CD4-positive, alpha-beta T cell (primary cell): Measurements from ENCODE around the gene NCKIPSD. TPM values are rescaled to one million over a fixed set of nuclear protein-coding genes. Genes with fewer than 3 reads are reported as not detected.

ENCODE experiments used
- ATAC-seq: fragments of 200-7000 bp; cut with Tn5 transposase; one replicate; pipeline ENCODE4 v1.10.0; 2022; ENCODE audit warnings: mild to moderate bottlenecking; ENCODE audit not compliant: poor library complexity
- CTCF ChIA-PET: fragments of 350-600 bp; sonication (Branson Sonifier 250); formaldehyde crosslinking; loops from one replicate; lab custom pipeline; 2021; ENCODE audit warnings: antibody characterized with exemption, inconsistent platforms; lab: Charles Lee
- POLR2A ChIA-PET: fragments of 350-600 bp; sonication (Branson Sonifier 250); formaldehyde crosslinking; loops from one replicate; lab custom pipeline; 2021; ENCODE audit warnings: antibody characterized with exemption, inconsistent platforms; lab: Charles Lee
- DNase-seq, 14 experiments: peaks; one replicate each; pipeline ENCODE4 v3.0.0-alpha.2; 2013 to 2020; ENCODE audit warnings: mixed read lengths in 2 of 14
- H3K27ac ChIP-seq, 2 donors: one replicate each; pipeline versions ENCODE4 v1.5.1 to v1.7.0; 2013; ENCODE audit warnings: low read length in 2 of 2, low read depth in 1 of 2, mild to moderate bottlenecking in 1 of 2
- H3K27me3 ChIP-seq, 2 experiments: 1 replicate in 1 of 2; 2 replicates in 1 of 2; pipeline versions ENCODE4 v1.6.1 to v1.7.0; 2013; ENCODE audit warnings: low read length in 2 of 2, control low read depth in 1 of 2, mild to moderate bottlenecking in 1 of 2, moderate library complexity in 1 of 2; ENCODE audit not compliant: insufficient read depth in 2 of 2, control insufficient read depth in 1 of 2
- H3K36me3 ChIP-seq: one replicate; pipeline ENCODE4 v1.6.1; 2013; ENCODE audit warnings: low read length, control low read depth; ENCODE audit not compliant: insufficient read depth
- H3K4me1 ChIP-seq: one replicate; pipeline ENCODE4 v1.6.1; 2013; ENCODE audit warnings: low read length, control low read depth; ENCODE audit not compliant: insufficient read depth
- H3K4me3 ChIP-seq: one replicate; pipeline ENCODE4 v1.5.1; 2013; ENCODE audit warnings: mild to moderate bottlenecking, low read length, moderate library complexity
- H3K9me3 ChIP-seq, 2 experiments: 1 replicate in 1 of 2; 2 replicates in 1 of 2; pipeline versions ENCODE4 v1.6.1 to v1.7.0; 2013; ENCODE audit warnings: low read length in 2 of 2, mild to moderate bottlenecking in 2 of 2, control low read depth in 1 of 2, moderate library complexity in 1 of 2; ENCODE audit not compliant: control insufficient read depth in 1 of 2, insufficient read depth in 1 of 2
- H3K27ac Mint-ChIP-seq: one replicate; pipeline ENCODE4 v1.8.0; 2020; ENCODE audit warnings: mixed read lengths
- H3K27me3 Mint-ChIP-seq: one replicate; pipeline ENCODE4 v1.8.0; 2021; ENCODE audit warnings: mixed read lengths
- H3K36me3 Mint-ChIP-seq: one replicate; pipeline ENCODE4 v1.8.0; 2021; ENCODE audit warnings: low read depth, mixed read lengths
- H3K4me1 Mint-ChIP-seq: one replicate; pipeline ENCODE4 v1.8.0; 2021; ENCODE audit warnings: low read depth, mixed read lengths
- H3K4me3 Mint-ChIP-seq: one replicate; pipeline ENCODE4 v1.8.0; 2020; ENCODE audit warnings: mild to moderate bottlenecking, mixed read lengths
- H3K9me3 Mint-ChIP-seq: one replicate; pipeline ENCODE4 v1.8.0; 2020; ENCODE audit warnings: mixed read lengths
- intact Hi-C, 2 experiments: fragments of 100-400 bp; cut with DNase I in 1 of 2; cut with micrococcal nuclease in 1 of 2; formaldehyde crosslinking; loops; one replicate each; pipeline versions ENCODE4 v1.15.1 to v1.9.0; 2023 to 2025; cut with DNase I, micrococcal nuclease
- total RNA-seq, 174 experiments: library from RNA in 2 of 174; stranded (reverse) in 2 of 174; gene quantifications; one replicate each; pipeline ENCODE4 v1.2.3 and lab custom pipeline; 2021 to 2026
- TF ChIP-seq, protein P1 (sequence below): fragments of 200-600 bp; IDR thresholded peaks from one replicate; pipeline ENCODE4 v1.8.0; 2022; ENCODE audit warnings: antibody characterized with exemption, mild to moderate bottlenecking

Gene NCKIPSD
- total RNA-seq, 2 experiments from 2014 or later = 9.7 to 10.8 TPM

- Histone ChIP-seq H3K9me3 (no peaks in the 10 kb centered on the region), H3K36me3 (no peaks in the 10 kb centered on the region), H3K4me3 (peak overlapping the region; percentile 87), H3K4me1 (peaks cover 32% of the 10 kb centered on the region), H3K27me3 (no peaks in the 10 kb centered on the region), H3K27ac (no peak overlapping the region)
- Mint-ChIP-seq H3K4me1 (peaks cover 19% of the 10 kb centered on the region), H3K36me3 (peaks cover 4% of the 10 kb centered on the region), H3K9me3 (no peaks in the 10 kb centered on the region), H3K27me3 (no peaks in the 10 kb centered on the region), H3K27ac (no peak overlapping the region), H3K4me3 (peak overlapping the region; percentile 88)
- DNase-seq (no peak), ATAC-seq (no peak)
- TF ChIP-seq, protein P1, sequence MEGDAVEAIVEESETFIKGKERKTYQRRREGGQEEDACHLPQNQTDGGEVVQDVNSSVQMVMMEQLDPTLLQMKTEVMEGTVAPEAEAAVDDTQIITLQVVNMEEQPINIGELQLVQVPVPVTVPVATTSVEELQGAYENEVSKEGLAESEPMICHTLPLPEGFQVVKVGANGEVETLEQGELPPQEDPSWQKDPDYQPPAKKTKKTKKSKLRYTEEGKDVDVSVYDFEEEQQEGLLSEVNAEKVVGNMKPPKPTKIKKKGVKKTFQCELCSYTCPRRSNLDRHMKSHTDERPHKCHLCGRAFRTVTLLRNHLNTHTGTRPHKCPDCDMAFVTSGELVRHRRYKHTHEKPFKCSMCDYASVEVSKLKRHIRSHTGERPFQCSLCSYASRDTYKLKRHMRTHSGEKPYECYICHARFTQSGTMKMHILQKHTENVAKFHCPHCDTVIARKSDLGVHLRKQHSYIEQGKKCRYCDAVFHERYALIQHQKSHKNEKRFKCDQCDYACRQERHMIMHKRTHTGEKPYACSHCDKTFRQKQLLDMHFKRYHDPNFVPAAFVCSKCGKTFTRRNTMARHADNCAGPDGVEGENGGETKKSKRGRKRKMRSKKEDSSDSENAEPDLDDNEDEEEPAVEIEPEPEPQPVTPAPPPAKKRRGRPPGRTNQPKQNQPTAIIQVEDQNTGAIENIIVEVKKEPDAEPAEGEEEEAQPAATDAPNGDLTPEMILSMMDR = no peak
- CTCF ChIA-PET = interaction anchor here (0.7 to 1.3 kb wide), 4 partner anchors 25 to 458 kb away, joined by 3 to 5 read pairs (median 4); partner anchors contain the start of genes IP6K2, QRICH1 and SLC25A20
- intact Hi-C loops = loop anchor here in 1 of 2 experiments (2.0 kb wide), 1 partner anchor 19 kb away; no protein-coding TSS in a partner anchor
- POLR2A ChIA-PET = interaction anchor here (0.6 to 1.5 kb wide), 6 partner anchors 10 to 458 kb away, joined by 3 to 5 read pairs (median 4); partner anchors contain the start of genes NCKIPSD and QRICH1
Observed at GRCh38 chr3:48636149-48636655, 49.5 kb downstream of the NCKIPSD start.

DNA sequence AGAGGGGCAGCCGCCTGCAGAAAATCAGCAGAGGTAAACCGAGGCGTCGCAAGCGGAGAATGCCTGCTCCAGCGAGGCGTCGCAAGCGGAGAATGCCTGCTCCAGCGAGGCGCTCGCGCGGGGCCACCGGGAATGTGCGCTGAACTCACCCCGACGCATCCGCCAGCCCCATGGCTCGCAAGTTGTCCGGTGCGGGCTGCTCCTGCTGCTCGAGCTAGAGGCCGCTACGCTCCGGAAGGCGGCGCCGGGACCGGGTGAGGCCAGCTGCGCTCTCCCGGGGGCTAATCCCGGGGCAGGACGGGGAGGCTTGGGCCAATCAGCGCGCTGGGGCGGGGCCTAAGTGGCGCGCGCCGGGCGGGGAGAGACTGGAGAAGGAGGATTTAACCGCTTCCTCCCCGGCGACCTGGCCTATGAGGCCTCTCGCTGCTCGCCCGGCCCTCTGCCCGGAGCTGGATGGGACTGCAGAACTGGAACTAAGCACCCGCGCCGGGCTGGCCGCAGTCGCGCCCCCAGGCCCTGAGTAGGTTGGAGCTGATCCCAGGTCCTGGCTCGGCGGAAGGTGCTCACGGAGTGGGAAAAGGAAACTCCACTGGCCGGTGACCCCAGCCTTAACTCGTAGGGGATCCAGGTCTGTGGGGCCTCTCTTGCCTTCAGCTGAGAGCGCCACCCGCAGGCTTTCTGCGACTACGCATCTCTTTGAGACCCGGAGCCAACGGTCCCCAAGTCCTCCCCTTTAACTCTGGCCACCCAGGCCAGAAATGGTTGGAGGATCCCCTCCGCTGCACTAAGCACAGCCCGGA lies 50.3 kb downstream of the NCKIPSD start, which contains the start of gene SLC26A6:
Gene SLC26A6 (minus strand): TSS at position 240 of the 800 bp plus-strand sequence. CDS start 68 bp downstream, at position 172.
- intact Hi-C loops = loop anchor here (1.0 to 2.0 kb wide), 4 partner anchors 19 to 49 kb away; partner anchors contain the start of genes NCKIPSD (in 1 of the 2) and UQCRC1 (in 1 of the 2)
- Histone ChIP-seq H3K4me1 (peaks cover 32% of the 10 kb centered on the region), H3K4me3 (peak within 1 kb of the TSS; percentile 87), H3K9me3 (no peaks in the 10 kb centered on the region), H3K36me3 (peaks cover 3% of the 10 kb centered on the region), H3K27me3 (no peaks in the 10 kb centered on the region), H3K27ac (peak within 1 kb of the TSS in 1 of 2 donors; percentile 22)
- peak; percentile 98 for ATAC-seq
- Mint-ChIP-seq H3K4me1 (peaks cover 19% of the 10 kb centered on the region), H3K27ac (no peak within 1 kb of the TSS), H3K36me3 (peaks cover 4% of the 10 kb centered on the region), H3K4me3 (peak within 1 kb of the TSS; percentile 88), H3K9me3 (no peaks in the 10 kb centered on the region), H3K27me3 (no peaks in the 10 kb centered on the region)
- POLR2A ChIA-PET = interaction anchor here (0.6 to 1.7 kb wide), 15 partner anchors 11 to 459 kb away, joined by 3 to 6 read pairs (median 4); partner anchors contain the start of genes CCDC51, CELSR3, NCKIPSD and NDUFAF3
- CTCF ChIA-PET = interaction anchor here (0.7 to 2.1 kb wide), 5 partner anchors 26 to 459 kb away, joined by 3 to 10 read pairs (median 4); partner anchors contain the start of genes IP6K2, QRICH1, SLC25A20 and UQCRC1
- TF ChIP-seq, protein P1 = no peak
- peak; percentile 80 to 95 (median 94) for DNase-seq

DNA sequence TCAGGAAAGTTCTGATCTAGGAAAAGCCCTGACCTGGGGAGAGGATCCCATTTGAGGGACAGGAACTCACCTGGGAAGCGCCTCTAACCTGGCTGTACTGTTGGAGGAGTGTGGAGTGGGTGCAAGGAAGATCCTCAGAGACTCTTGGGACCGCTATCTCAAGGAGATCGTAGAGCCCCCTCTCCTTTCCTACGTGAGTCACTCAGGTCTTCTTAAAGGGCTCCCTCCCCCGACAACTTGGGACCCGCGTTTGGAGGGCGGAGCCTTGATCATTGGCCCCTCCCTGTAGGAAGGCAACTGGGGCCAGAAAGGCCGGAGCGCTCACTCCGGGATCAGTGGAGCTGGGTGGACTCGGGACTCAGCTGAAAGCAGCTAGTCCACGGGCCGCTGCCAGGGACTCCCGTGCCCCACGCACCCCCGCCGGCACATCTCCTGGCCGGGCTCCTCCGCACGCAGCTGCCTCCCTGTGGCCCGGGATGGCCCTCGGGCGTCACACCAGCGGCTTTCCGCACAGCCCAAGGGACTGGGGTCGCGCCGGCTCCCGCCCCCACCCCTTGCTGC lies 51.0 kb downstream of the NCKIPSD start:
- ATAC-seq (peak; percentile 27), DNase-seq (peak in 12 of 14 experiments; percentile 6 to 70 (median 34))
- peaks cover 4% of the 10 kb centered on the region for H3K36me3 Mint-ChIP-seq
- H3K9me3 ChIP-seq = no peaks in the 10 kb centered on the region
- TF ChIP-seq, protein P1 = no peak
- peaks cover 9% of the 10 kb centered on the region for H3K36me3 ChIP-seq
- H3K27ac ChIP-seq = no peak overlapping the region
- ChIA-PET CTCF (interaction anchor here (1.0 to 2.1 kb wide), 6 partner anchors 22 to 459 kb away, joined by 3 to 10 read pairs (median 5); partner anchors contain the start of genes NCKIPSD, QRICH1 and UQCRC1), POLR2A (interaction anchor here (0.6 to 1.7 kb wide), 12 partner anchors 10 to 387 kb away, joined by 3 to 6 read pairs (median 4); partner anchors contain the start of genes CCDC51, CELSR3, NCKIPSD and NDUFAF3)
- peak overlapping the region; percentile 87 for H3K4me3 ChIP-seq
- intact Hi-C loops = loop anchor here (1.0 to 2.0 kb wide), 3 partner anchors 22 to 50 kb away; partner anchors contain the start of genes NCKIPSD (in 1 of the 2) and UQCRC1 (in 1 of the 2)
- no peaks in the 10 kb centered on the region for H3K9me3 Mint-ChIP-seq
- H3K27ac Mint-ChIP-seq = no peak overlapping the region
- H3K4me1 ChIP-seq = peaks cover 32% of the 10 kb centered on the region
- H3K4me1 Mint-ChIP-seq = peaks cover 19% of the 10 kb centered on the region
- no peaks in the 10 kb centered on the region for H3K27me3 ChIP-seq
- H3K27me3 Mint-ChIP-seq = no peaks in the 10 kb centered on the region
- peak overlapping the region; percentile 88 for H3K4me3 Mint-ChIP-seq
